PC-9 (cell line): Measurements from ENCODE around the gene USP22.

Experiments
- EZH2 ChIP-seq: fragments of 200-600 bp; sonication (generic); IDR thresholded peaks from 2 replicates; pipeline ENCODE4 v1.8.0; 2017; ENCODE audit warnings: antibody characterized with exemption, low read depth
- TF ChIP-seq, protein P1 (sequence below): fragments of 200-600 bp; sonication (generic); conservative IDR thresholded peaks from 2 replicates; pipeline ENCODE4 v1.6.1; 2017; ENCODE audit warnings: mixed run types, antibody characterized with exemption, mild to moderate bottlenecking, moderate library complexity

DNA sequence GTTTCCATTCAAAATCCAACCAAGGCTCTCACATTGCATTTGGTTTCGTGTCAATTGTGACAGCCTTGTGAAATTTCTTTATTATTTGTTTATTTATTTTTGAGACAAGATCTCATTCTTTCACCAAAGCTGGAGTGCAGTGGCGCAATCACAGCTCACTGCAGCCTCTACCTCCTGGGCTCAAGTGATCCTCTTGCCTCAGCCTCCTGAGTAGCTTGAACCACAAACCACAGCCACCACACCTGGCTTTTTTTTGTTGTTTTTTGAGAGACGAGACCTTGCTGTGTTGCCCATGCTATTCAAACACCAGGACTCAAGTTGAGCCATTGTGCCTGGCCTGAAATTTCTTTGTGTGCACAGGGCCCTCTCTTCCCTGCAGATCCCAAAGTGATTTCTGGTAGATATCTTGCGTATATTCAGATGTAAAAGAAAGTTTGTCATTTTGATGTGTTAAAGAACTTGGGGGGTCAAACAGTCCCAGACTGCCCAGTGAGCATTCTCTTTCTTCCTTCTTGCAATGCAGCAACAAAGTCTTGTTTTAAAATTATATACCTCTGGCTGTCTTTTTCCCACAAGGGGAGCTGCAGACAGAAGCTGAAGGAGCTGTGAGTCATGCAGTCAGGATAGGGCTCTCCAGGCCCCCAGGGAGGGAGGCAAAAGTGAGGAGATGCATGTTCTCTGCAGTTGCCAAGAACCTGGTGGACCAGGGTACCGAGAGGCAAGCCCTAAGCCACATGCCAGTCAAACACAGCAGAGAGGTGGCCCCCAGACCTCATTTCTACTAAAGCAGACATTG, 15.5 kb upstream of the USP22 start:
- TF ChIP-seq, protein P1, sequence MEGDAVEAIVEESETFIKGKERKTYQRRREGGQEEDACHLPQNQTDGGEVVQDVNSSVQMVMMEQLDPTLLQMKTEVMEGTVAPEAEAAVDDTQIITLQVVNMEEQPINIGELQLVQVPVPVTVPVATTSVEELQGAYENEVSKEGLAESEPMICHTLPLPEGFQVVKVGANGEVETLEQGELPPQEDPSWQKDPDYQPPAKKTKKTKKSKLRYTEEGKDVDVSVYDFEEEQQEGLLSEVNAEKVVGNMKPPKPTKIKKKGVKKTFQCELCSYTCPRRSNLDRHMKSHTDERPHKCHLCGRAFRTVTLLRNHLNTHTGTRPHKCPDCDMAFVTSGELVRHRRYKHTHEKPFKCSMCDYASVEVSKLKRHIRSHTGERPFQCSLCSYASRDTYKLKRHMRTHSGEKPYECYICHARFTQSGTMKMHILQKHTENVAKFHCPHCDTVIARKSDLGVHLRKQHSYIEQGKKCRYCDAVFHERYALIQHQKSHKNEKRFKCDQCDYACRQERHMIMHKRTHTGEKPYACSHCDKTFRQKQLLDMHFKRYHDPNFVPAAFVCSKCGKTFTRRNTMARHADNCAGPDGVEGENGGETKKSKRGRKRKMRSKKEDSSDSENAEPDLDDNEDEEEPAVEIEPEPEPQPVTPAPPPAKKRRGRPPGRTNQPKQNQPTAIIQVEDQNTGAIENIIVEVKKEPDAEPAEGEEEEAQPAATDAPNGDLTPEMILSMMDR = no peak
- no peak for TF ChIP-seq EZH2
